H1 (cell line): ENCODE data around the gene IGSF9.

ENCODE experiments used
- CHD1 ChIP-seq: IDR thresholded peaks from 2 replicates; pipeline ENCODE4 v1.6.1; 2012; ENCODE audit warnings: low read depth, low read length, improper control_type of control experiment
- CTCF ChIP-seq, 3 experiments: IDR thresholded peaks; 1 replicate in 2 of 3; 2 replicates in 1 of 3; pipeline versions ENCODE4 v1.5.1 to v1.6.1; 2011; ENCODE audit warnings: low read length in 3 of 3, mild to moderate bottlenecking in 3 of 3, inconsistent platforms in 2 of 3, low read depth in 1 of 3, moderate library complexity in 1 of 3; ENCODE audit not compliant: insufficient read depth in 1 of 3; ENCODE audit errors: control extremely low read depth in 1 of 3
- EP300 ChIP-seq, 2 experiments: IDR thresholded peaks; 1 replicate in 1 of 2; 2 replicates in 1 of 2; pipeline ENCODE4 v1.6.1; 2011 to 2012; ENCODE audit warnings: low read depth in 2 of 2, low read length in 2 of 2, mild to moderate bottlenecking in 2 of 2, borderline replicate concordance in 1 of 2, inconsistent platforms in 1 of 2, moderate library complexity in 1 of 2
- EZH2 ChIP-seq: fragments of 200-600 bp; sonication (generic); IDR thresholded peaks from 2 replicates; pipeline ENCODE4 v1.7.1; 2012; ENCODE audit warnings: low read depth, mild to moderate bottlenecking, moderate library complexity, low read length, inconsistent platforms; ENCODE audit not compliant: severe bottlenecking
- GABPA ChIP-seq: IDR thresholded peaks from 2 replicates; pipeline ENCODE4 v1.6.1; 2011; ENCODE audit warnings: mild to moderate bottlenecking, low read length, moderate library complexity, borderline replicate concordance; ENCODE audit not compliant: insufficient read depth
- JUND ChIP-seq: IDR thresholded peaks from 2 replicates; pipeline ENCODE4 v1.6.1; 2011; ENCODE audit warnings: mild to moderate bottlenecking, improper control_type of control experiment, low read length
- MAX ChIP-seq: IDR thresholded peaks from 2 replicates; pipeline ENCODE4 v1.6.1; 2012; ENCODE audit warnings: inconsistent platforms
- POLR2AphosphoS5 ChIP-seq: IDR thresholded peaks from 2 replicates; pipeline ENCODE4 v1.6.1; 2011; ENCODE audit warnings: low read depth, low read length
- RAD21 ChIP-seq, 2 experiments: IDR thresholded peaks in 1 of 2; conservative IDR thresholded peaks in 1 of 2; 2 replicates each; pipeline ENCODE4 v1.6.1; 2011; ENCODE audit warnings: low read depth in 2 of 2, low read length in 2 of 2, improper control_type of control experiment in 1 of 2, inconsistent platforms in 1 of 2, mild to moderate bottlenecking in 1 of 2, moderate library complexity in 1 of 2
- RBBP5 ChIP-seq: IDR thresholded peaks from 2 replicates; pipeline ENCODE4 v1.7.1; 2012; ENCODE audit warnings: low read depth, mild to moderate bottlenecking, inconsistent platforms, low read length, moderate library complexity, borderline replicate concordance
- SIN3A ChIP-seq, 2 experiments: IDR thresholded peaks in 1 of 2; conservative IDR thresholded peaks in 1 of 2; 2 replicates each; pipeline ENCODE4 v1.6.1; 2011 to 2012; ENCODE audit warnings: low read length in 2 of 2, improper control_type of control experiment in 1 of 2, low read depth in 1 of 2, mild to moderate bottlenecking in 1 of 2
- SUZ12 ChIP-seq: fragments of 200-600 bp; sonication (generic); IDR thresholded peaks from 2 replicates; pipeline ENCODE4 v1.6.1; 2012; ENCODE audit warnings: mild to moderate bottlenecking, inconsistent platforms, low read length, moderate library complexity, mixed read lengths
- YY1 ChIP-seq: IDR thresholded peaks from 2 replicates; pipeline ENCODE4 v1.6.1; 2011; ENCODE audit warnings: low read depth, mild to moderate bottlenecking, low read length

DNA sequence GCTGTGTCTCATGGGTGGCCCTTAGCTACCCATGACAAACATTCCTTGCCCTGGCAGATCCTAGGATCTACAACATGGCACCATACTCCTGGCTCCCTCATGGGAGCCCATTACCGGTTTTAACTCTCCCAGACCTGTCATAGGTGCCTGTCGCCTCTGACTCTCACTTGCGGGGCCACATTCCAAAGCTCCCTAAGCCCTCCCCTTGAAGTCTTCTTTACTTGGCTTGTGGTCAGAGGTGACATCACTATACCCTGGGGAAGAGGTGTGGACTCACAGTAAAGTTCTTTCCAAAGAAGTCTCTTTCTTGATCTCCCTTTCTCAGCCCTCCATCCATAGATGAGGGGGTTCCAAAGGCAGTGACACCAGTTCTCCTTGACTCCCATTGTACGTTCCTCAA is 14.0 kb upstream of the IGSF9 start:
- no peak for TF ChIP-seq EP300 (IDR thresholded peaks at IDR 0.05; ENCODE audit: borderline replicate concordance in 1 of 2, low read depth in 2 of 2, low read length in 2 of 2)
- TF ChIP-seq SUZ12: no peak
- TF ChIP-seq CTCF (IDR thresholded peaks at IDR 0.05; ENCODE audit: control extremely low read depth in 1 of 3, insufficient read depth in 1 of 3, low read depth in 1 of 3, low read length in 3 of 3): no peak
- TF ChIP-seq SIN3A (conservative IDR thresholded peaks at IDR 0.05 in 1 of 2, IDR thresholded peaks at IDR 0.05 in 1 of 2; ENCODE audit: low read depth in 1 of 2, low read length in 2 of 2): no peak
- no peak for TF ChIP-seq EZH2
- TF ChIP-seq RBBP5: no peak
- no peak for TF ChIP-seq GABPA
- no peak for TF ChIP-seq CHD1
- TF ChIP-seq RAD21 (IDR thresholded peaks at IDR 0.05 in 1 of 2, conservative IDR thresholded peaks at IDR 0.05 in 1 of 2; ENCODE audit: low read depth in 2 of 2, low read length in 2 of 2): no peak
- no peak for TF ChIP-seq YY1
- no peak for TF ChIP-seq JUND
- TF ChIP-seq POLR2AphosphoS5: no peak
- TF ChIP-seq MAX: no peak
